Effector memory CD8-positive, alpha-beta T cell (primary cell): Measurements from ENCODE around the gene TBC1D9.

Experiments used
- ATAC-seq: fragments of 150-1000 bp; cut with Tn5 transposase; replicated peaks from 2 replicates; pipeline ENCODE4 v1.10.0; 2021; ENCODE audit warnings: mild to moderate bottlenecking, moderate library complexity
- DNase-seq, 3 experiments: peaks; one replicate each; pipeline ENCODE4 v3.0.0; 2021
- H3K27ac Mint-ChIP-seq, 2 donors: one replicate each; pipeline ENCODE4 v1.8.0; 2022; ENCODE audit warnings: mild to moderate bottlenecking in 2 of 2, mixed read lengths in 2 of 2, moderate library complexity in 2 of 2
- H3K27me3 Mint-ChIP-seq, 2 donors: one replicate each; pipeline ENCODE4 v1.8.0; 2022; ENCODE audit warnings: mixed read lengths in 2 of 2
- H3K36me3 Mint-ChIP-seq: one replicate; pipeline ENCODE4 v1.8.0; 2022; ENCODE audit warnings: mild to moderate bottlenecking, moderate library complexity, mixed read lengths; ENCODE audit not compliant: insufficient read depth
- H3K4me1 Mint-ChIP-seq, 2 donors: one replicate each; pipeline ENCODE4 v1.8.0; 2022; ENCODE audit warnings: low read depth in 2 of 2, mixed read lengths in 2 of 2
- H3K4me3 Mint-ChIP-seq, 2 donors: one replicate each; pipeline ENCODE4 v1.8.0; 2022; ENCODE audit warnings: mild to moderate bottlenecking in 2 of 2, mixed read lengths in 2 of 2, moderate library complexity in 2 of 2
- H3K9me3 Mint-ChIP-seq, 2 donors: one replicate each; pipeline ENCODE4 v1.8.0; 2022; ENCODE audit warnings: mixed read lengths in 2 of 2

TBC1D9 gene

GRCh38 chr4:140640150-140640748 is 115.9 kb downstream of the TBC1D9 start:
- Mint-ChIP-seq H3K27me3 (peaks cover 21 to 28% of the 10 kb centered on the region in 2 donors), H3K4me3 (no peak overlapping the region), H3K4me1 (peaks cover 0 to 3% of the 10 kb centered on the region in 2 donors), H3K9me3 (no peaks in the 10 kb centered on the region), H3K27ac (no peak overlapping the region), H3K36me3 (peaks cover 2% of the 10 kb centered on the region)
- ATAC-seq (no peak), DNase-seq (no peak)

DNA sequence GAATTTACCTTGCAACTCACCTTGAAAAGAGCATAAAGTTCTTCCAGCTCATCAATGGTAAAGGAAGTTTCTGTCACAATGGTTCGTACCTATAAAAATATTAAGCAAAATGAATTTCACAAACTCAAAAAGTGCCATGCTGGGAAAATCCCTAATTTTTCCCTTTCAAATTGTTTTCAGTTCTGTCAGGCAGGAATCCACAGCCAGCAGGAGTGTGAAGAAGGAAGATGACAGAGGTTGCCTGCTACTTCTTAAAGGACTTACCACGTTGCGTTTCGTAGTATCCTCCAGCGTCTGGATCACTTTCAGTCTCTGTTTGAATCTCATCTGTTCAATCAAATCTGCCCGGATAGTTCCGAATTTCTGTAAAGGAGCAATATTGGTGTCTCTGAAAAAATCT is 117.1 kb downstream of the TBC1D9 start:
- Mint-ChIP-seq H3K4me1 (peaks cover 0 to 3% of the 10 kb centered on the region in 2 donors), H3K27me3 (peaks cover 27 to 33% of the 10 kb centered on the region in 2 donors), H3K9me3 (no peaks in the 10 kb centered on the region), H3K36me3 (peaks cover 2% of the 10 kb centered on the region), H3K4me3 (no peak overlapping the region), H3K27ac (no peak overlapping the region)
- ATAC-seq (no peak), DNase-seq (no peak)

DNA sequence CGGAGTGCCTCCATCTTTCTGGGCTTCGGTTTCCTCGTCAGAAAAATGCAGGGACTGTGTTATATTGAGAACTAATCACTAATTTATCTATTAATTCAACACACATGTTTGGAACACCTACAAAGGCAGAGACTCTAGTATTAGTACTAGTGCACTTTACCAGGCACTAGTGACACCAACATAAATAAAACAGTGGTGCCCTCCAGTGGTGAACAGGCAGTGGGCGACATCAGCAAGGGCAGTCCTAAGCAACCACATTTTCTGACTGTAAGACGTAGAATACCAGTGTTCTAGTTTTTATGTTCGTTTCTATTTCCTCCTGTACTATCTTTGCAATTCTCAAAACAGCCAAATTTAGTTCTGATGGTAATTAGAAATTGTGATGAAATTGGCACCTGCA is 118.3 kb downstream of the TBC1D9 start:
- no peak for ATAC-seq
- peaks cover 0 to 3% of the 10 kb centered on the region in 2 donors for H3K4me1 Mint-ChIP-seq
- no peak for DNase-seq
- no peaks in the 10 kb centered on the region for H3K9me3 Mint-ChIP-seq
- peaks cover 2% of the 10 kb centered on the region for H3K36me3 Mint-ChIP-seq
- H3K4me3 Mint-ChIP-seq: no peak overlapping the region
- no peak overlapping the region for H3K27ac Mint-ChIP-seq
- H3K27me3 Mint-ChIP-seq: peaks cover 26 to 38% of the 10 kb centered on the region in 2 donors

DNA sequence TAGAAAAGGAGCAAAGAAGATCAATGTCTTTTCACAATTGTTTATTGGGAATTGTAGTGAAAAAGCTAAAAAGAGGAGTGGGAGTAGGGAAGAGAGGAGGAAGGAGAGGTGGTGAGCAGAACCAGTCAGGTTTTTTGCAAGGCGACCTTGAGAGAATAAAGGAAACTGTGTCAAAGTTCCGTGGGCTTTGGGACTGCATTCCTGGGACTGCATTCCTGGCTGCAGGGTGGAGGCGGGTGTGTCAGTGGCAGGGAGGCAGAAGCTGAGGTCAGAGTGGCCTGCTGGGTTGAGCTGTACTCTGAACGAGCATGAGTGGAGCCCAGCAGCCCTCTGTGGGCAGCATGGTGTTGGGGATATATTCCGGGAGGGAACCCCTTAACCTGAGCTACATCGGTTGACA is 120.6 kb downstream of the TBC1D9 start:
- Mint-ChIP-seq H3K4me3 (no peak overlapping the region), H3K27me3 (peaks cover 23 to 31% of the 10 kb centered on the region in 2 donors), H3K36me3 (peaks cover 2% of the 10 kb centered on the region), H3K9me3 (no peaks in the 10 kb centered on the region), H3K27ac (no peak overlapping the region), H3K4me1 (peaks cover 0 to 3% of the 10 kb centered on the region in 2 donors)
- ATAC-seq (no peak), DNase-seq (no peak)

- Mint-ChIP-seq H3K9me3 (no peaks in the 10 kb centered on the region), H3K4me3 (no peak overlapping the region), H3K27ac (no peak overlapping the region), H3K27me3 (peaks cover 12 to 31% of the 10 kb centered on the region in 2 donors), H3K4me1 (peaks cover 0 to 3% of the 10 kb centered on the region in 2 donors), H3K36me3 (peaks cover 2% of the 10 kb centered on the region)
- DNase-seq: no peak
- ATAC-seq: no peak
These were observed 122.2 kb downstream of the TBC1D9 start for GRCh38 chr4:140633951-140634350.

DNA sequence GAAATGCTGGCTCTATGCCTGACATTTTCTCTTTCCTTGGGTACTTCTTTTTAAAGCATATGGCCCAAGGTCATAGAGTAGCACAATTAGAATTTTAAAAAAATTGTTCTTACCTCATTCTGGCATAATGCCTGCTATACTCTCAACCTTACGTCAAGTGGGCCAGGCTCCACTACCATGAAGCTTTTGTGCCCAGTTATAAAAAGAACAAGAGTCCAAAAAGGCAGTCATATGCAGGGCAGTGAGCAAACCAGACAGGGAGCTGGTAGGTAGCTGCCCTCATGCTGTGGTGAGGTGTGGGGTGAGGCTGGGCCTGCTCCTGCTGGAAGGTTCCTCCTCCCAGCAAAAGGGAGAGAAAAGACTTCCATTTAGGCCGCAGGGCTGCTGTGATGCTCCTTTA is 123.1 kb downstream of the TBC1D9 start:
- no peak overlapping the region for H3K27ac Mint-ChIP-seq
- peaks cover 12 to 31% of the 10 kb centered on the region in 2 donors for H3K27me3 Mint-ChIP-seq
- no peak for DNase-seq
- H3K4me1 Mint-ChIP-seq: peaks cover 0 to 3% of the 10 kb centered on the region in 2 donors
- H3K4me3 Mint-ChIP-seq: no peak overlapping the region
- no peaks in the 10 kb centered on the region for H3K9me3 Mint-ChIP-seq
- no peak for ATAC-seq
- H3K36me3 Mint-ChIP-seq: peaks cover 2% of the 10 kb centered on the region

- H3K27me3 Mint-ChIP-seq: peaks cover 10 to 20% of the 10 kb centered on the region in 2 donors
- ATAC-seq: no peak
- no peaks in the 10 kb centered on the region for H3K4me1 Mint-ChIP-seq
- peaks cover 3% of the 10 kb centered on the region for H3K36me3 Mint-ChIP-seq
- H3K4me3 Mint-ChIP-seq: no peak overlapping the region
- no peak for DNase-seq
- H3K27ac Mint-ChIP-seq: no peak overlapping the region
- H3K9me3 Mint-ChIP-seq: no peaks in the 10 kb centered on the region
These were observed 125.9 kb downstream of the TBC1D9 start for GRCh38 chr4:140630246-140630645.

DNA sequence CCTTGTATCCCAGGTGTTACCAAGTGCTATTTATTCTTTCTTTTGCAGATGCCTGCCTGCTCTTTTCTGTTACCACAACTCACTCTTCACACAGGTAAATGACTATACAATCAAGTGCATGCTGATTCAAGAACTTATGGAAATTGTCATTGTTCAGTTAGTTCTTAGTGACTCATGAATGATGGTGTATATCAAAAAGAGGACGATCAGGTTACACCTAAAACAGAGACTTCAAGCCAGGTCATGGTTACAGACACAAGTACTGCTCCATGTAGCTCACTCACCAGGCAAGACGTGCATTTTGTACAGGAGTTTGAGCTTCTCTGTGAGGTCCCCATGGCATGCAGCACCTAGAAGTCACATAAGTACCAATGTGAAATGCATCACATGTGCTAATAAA is 128.2 kb downstream of the TBC1D9 start:
- Mint-ChIP-seq H3K27me3 (peaks cover 0 to 16% of the 10 kb centered on the region in 2 donors), H3K36me3 (peaks cover 3% of the 10 kb centered on the region), H3K27ac (no peak overlapping the region), H3K4me3 (no peak overlapping the region), H3K4me1 (no peaks in the 10 kb centered on the region), H3K9me3 (no peaks in the 10 kb centered on the region)
- DNase-seq (no peak), ATAC-seq (no peak)

- no peak for DNase-seq
- Mint-ChIP-seq H3K4me1 (no peaks in the 10 kb centered on the region), H3K9me3 (no peaks in the 10 kb centered on the region), H3K4me3 (no peak overlapping the region), H3K27ac (no peak overlapping the region), H3K27me3 (peaks cover 0 to 12% of the 10 kb centered on the region in 2 donors), H3K36me3 (peaks cover 3% of the 10 kb centered on the region)
- no peak for ATAC-seq
These were observed 129.4 kb downstream of the TBC1D9 start for GRCh38 chr4:140626661-140627376.

- Mint-ChIP-seq H3K36me3 (peaks cover 3% of the 10 kb centered on the region), H3K4me3 (no peak overlapping the region), H3K4me1 (no peaks in the 10 kb centered on the region), H3K27me3 (peaks cover 11 to 12% of the 10 kb centered on the region in 2 donors), H3K9me3 (no peaks in the 10 kb centered on the region), H3K27ac (no peak overlapping the region)
- no peak for DNase-seq
- ATAC-seq: no peak
These were observed 133.7 kb downstream of the TBC1D9 start for GRCh38 chr4:140622333-140622958.

DNA sequence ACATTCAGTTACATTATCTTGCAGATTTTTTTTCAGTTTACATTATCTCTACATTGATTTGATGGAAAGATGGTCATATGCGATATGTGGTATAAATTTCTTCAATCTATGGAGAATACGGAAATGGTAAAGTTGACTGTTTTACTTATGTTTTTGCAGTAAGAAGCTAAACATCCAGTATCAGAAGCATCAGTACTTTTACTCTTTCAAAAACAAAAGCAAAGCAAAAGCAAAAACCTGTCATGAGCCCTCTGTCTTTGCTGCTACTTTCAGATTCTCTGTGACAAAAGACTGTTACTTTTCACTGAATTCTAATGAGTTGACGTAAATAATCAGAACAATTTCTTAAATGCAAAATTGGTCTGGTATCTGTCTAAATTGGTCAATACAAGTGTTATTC is 135.0 kb downstream of the TBC1D9 start:
- Mint-ChIP-seq H3K27ac (no peak overlapping the region), H3K27me3 (peaks cover 11 to 12% of the 10 kb centered on the region in 2 donors), H3K4me1 (no peaks in the 10 kb centered on the region), H3K4me3 (no peak overlapping the region), H3K9me3 (no peaks in the 10 kb centered on the region), H3K36me3 (peaks cover 1% of the 10 kb centered on the region)
- DNase-seq (no peak), ATAC-seq (no peak)

- Mint-ChIP-seq H3K9me3 (no peaks in the 10 kb centered on the region), H3K4me3 (no peak overlapping the region), H3K27ac (no peak overlapping the region), H3K27me3 (peaks cover 5 to 11% of the 10 kb centered on the region in 2 donors), H3K36me3 (no peaks in the 10 kb centered on the region), H3K4me1 (no peaks in the 10 kb centered on the region)
- ATAC-seq (no peak), DNase-seq (no peak)
These were observed 138.5 kb downstream of the TBC1D9 start for GRCh38 chr4:140617499-140618248.

DNA sequence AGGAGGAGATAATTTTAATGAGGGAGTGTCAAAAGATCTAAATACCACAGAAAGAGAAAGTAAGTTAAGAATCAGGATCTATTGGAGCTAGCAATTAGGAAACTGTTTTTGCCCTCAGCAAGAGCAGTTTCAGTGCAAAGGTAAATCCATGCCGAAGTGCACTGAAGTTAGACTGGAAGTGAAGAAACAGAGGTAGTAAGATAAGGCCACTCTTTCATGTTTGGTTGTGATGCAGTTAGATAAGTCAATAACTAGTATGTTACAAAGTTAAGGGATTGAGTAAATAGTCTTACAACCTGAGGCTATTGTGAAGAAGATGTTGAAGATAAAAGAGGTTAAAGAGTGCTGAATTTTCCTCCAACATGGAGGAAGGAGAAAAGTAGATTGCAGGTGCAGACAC is 140.7 kb downstream of the TBC1D9 start:
- peaks cover under 1 to 11% of the 10 kb centered on the region in 2 donors for H3K27me3 Mint-ChIP-seq
- no peak overlapping the region for H3K4me3 Mint-ChIP-seq
- no peaks in the 10 kb centered on the region for H3K4me1 Mint-ChIP-seq
- DNase-seq: no peak
- no peaks in the 10 kb centered on the region for H3K36me3 Mint-ChIP-seq
- no peaks in the 10 kb centered on the region for H3K9me3 Mint-ChIP-seq
- no peak for ATAC-seq
- no peak overlapping the region for H3K27ac Mint-ChIP-seq
